Gastroesophageal sphincter (tissue), 4 donors: Measurements from ENCODE around the gene NREP. TPM values are rescaled to one million over a fixed set of nuclear protein-coding genes. Genes with fewer than 3 reads are reported as not detected.

Source experiments
- ATAC-seq: fragments of 150-250 bp; one replicate; pipeline ENCODE4 v1.9.1; 2016; ENCODE audit warnings: mild to moderate bottlenecking, moderate library complexity
- H3K27ac ChIP-seq, 4 donors: fragments of 200-600 bp; sonication (generic) in 3 of 4; 1 replicate in 3 of 4; 2 replicates in 1 of 4; pipeline ENCODE4 v1.5.1; 2016 to 2019
- H3K27me3 ChIP-seq: fragments of 200-600 bp; sonication (generic); one replicate; pipeline ENCODE4 v1.5.1; 2019
- H3K36me3 ChIP-seq, 2 donors: fragments of 200-600 bp; sonication (generic); one replicate each; pipeline ENCODE4 v1.5.1; 2019; ENCODE audit warnings: control low read depth in 1 of 2
- H3K4me1 ChIP-seq, 3 donors: fragments of 200-600 bp; sonication (generic); 1 replicate in 2 of 3; 2 replicates in 1 of 3; pipeline ENCODE4 v1.5.1; 2016 to 2019; ENCODE audit warnings: control low read depth in 2 of 3
- H3K4me3 ChIP-seq, 2 donors: fragments of 200-600 bp; sonication (generic); one replicate each; pipeline ENCODE4 v1.5.1; 2019; ENCODE audit warnings: mild to moderate bottlenecking in 1 of 2, moderate library complexity in 1 of 2
- H3K9me3 ChIP-seq, 3 donors: fragments of 200-600 bp; sonication (generic); one replicate each; pipeline ENCODE4 v1.5.1; 2017 to 2019; ENCODE audit warnings: control low read depth in 2 of 3
- EP300 ChIP-seq: sonication (generic); formaldehyde crosslinking; IDR thresholded peaks from one replicate; pipeline ENCODE4 v1.6.1; 2017; ENCODE audit warnings: antibody characterized with exemption, mild to moderate bottlenecking
- POLR2A ChIP-seq, 2 donors: fragments of 450-650 bp; IDR thresholded peaks; one replicate each; pipeline ENCODE4 v1.6.1; 2017; ENCODE audit warnings: antibody characterized with exemption in 2 of 2, mild to moderate bottlenecking in 2 of 2, moderate library complexity in 1 of 2
- POLR2AphosphoS5 ChIP-seq: sonication (generic); formaldehyde crosslinking; IDR thresholded peaks from one replicate; pipeline ENCODE4 v1.6.1; 2017; ENCODE audit warnings: antibody characterized with exemption
- WGBS, 2 donors: methylation state at CpG; one replicate each; pipeline ENCODE4 v1.1.5; 2018; ENCODE audit warnings: low coverage in 1 of 2; 5-methylcytosine and 5-hydroxymethylcytosine counted together
- total RNA-seq, 4 donors: library from RNA; depleted of rRNA; stranded (reverse); fragments of >200 nt; gene quantifications; one replicate each; pipeline ENCODE4 v1.1.0, GENCODE V29; 2016
- TF ChIP-seq, protein P1 (sequence below), 4 experiments: fragments of 200-600 bp in 2 of 4; fragments of 450-650 bp in 2 of 4; sonication (generic) in 1 of 4; IDR thresholded peaks; one replicate each; pipeline ENCODE4 v1.5.1; 2017 to 2019; ENCODE audit warnings: antibody characterized with exemption in 4 of 4, mild to moderate bottlenecking in 2 of 4, moderate library complexity in 2 of 4

Gene NREP
- total RNA-seq, 4 donors from 2014 or later: 8.3 to 24.7 (median 19.0) TPM

DNA sequence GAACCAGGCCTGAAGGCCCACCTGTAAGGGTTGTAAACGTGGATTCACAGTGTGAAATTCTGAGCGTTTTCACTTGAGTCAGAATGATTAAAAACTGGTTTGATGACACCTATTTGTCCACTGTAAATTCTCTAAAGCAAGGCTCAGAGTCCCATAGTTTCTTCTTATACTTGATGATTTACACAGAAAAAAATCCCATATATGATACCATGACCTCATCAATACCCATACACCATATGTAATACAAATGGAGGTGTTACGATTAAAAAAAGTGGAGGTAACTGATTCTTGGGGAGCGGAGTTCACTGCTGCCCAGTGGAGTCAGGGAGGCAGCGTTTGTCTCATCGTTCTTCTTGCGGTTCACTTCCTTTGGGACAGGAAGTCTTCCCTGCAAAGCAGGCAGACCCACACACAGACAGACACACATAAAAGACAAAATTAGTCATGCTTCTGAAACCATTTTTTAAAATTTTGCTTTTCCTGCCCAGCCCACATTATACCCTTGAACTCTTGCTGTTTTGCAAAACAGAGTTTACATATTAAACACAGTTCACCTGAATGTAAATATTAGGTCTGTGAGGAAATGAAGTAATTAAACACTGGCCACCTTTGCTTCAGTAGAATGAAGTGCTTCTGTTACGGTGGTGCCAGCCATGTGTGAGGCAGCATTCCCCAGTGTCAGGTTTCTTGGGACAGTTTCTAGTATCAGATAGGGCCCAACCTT, 26.2 kb downstream of the NREP start:
- no peak overlapping the region for H3K4me3 ChIP-seq
- WGBS, 2 donors: 89 to 92% methylated on average over 8 of the region's 8 CpGs
- H3K9me3 ChIP-seq: no peaks in the 10 kb centered on the region
- peaks cover 0 to 45% of the 10 kb centered on the region in 2 donors for H3K36me3 ChIP-seq
- H3K27me3 ChIP-seq: no peaks in the 10 kb centered on the region
- TF ChIP-seq EP300 (no peak), POLR2A (IDR thresholded peaks at IDR 0.05) (no peak), POLR2AphosphoS5 (no peak)
- TF ChIP-seq, protein P1, sequence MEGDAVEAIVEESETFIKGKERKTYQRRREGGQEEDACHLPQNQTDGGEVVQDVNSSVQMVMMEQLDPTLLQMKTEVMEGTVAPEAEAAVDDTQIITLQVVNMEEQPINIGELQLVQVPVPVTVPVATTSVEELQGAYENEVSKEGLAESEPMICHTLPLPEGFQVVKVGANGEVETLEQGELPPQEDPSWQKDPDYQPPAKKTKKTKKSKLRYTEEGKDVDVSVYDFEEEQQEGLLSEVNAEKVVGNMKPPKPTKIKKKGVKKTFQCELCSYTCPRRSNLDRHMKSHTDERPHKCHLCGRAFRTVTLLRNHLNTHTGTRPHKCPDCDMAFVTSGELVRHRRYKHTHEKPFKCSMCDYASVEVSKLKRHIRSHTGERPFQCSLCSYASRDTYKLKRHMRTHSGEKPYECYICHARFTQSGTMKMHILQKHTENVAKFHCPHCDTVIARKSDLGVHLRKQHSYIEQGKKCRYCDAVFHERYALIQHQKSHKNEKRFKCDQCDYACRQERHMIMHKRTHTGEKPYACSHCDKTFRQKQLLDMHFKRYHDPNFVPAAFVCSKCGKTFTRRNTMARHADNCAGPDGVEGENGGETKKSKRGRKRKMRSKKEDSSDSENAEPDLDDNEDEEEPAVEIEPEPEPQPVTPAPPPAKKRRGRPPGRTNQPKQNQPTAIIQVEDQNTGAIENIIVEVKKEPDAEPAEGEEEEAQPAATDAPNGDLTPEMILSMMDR (IDR thresholded peaks at IDR 0.05): no peak
- no peak for ATAC-seq
- peaks cover 0 to 30% (median 6%) of the 10 kb centered on the region in 3 donors for H3K4me1 ChIP-seq
- H3K27ac ChIP-seq: no peak overlapping the region

DNA sequence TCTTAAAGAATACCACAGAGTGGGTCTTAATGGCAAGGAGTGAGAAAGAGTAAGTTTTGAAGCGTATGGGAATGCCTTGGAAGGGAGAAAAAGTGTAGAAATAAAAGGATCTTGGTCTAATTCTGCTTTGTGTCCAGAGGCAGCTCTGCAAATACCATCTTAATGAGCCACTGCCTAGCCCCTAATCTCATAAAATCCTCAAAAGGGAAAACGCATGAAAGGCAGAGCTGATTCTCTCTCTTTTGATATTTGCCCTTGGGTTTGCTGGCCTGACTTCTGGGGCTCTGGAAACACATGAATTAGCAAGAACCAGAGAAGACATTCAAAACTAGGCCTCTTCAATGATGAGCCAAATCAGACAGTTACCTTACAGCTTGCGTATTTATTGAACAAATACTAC, 28.1 kb downstream of the NREP start:
- H3K27ac ChIP-seq: no peak overlapping the region
- no peaks in the 10 kb centered on the region for H3K9me3 ChIP-seq
- H3K27me3 ChIP-seq: no peaks in the 10 kb centered on the region
- no peak for TF ChIP-seq EP300
- TF ChIP-seq POLR2A (IDR thresholded peaks at IDR 0.05): no peak
- no peak for TF ChIP-seq POLR2AphosphoS5
- TF ChIP-seq, protein P1 (IDR thresholded peaks at IDR 0.05): no peak
- no peak overlapping the region for H3K4me3 ChIP-seq
- H3K4me1 ChIP-seq: peaks cover 0 to 12% (median 0%) of the 10 kb centered on the region in 3 donors
- 72 to 97% methylated on average over 2 to 3 of the region's 3 CpGs for whole genome bisulfite sequencing, 2 donors
- ATAC-seq: no peak
- H3K36me3 ChIP-seq: peaks cover 0 to 45% of the 10 kb centered on the region in 2 donors

DNA sequence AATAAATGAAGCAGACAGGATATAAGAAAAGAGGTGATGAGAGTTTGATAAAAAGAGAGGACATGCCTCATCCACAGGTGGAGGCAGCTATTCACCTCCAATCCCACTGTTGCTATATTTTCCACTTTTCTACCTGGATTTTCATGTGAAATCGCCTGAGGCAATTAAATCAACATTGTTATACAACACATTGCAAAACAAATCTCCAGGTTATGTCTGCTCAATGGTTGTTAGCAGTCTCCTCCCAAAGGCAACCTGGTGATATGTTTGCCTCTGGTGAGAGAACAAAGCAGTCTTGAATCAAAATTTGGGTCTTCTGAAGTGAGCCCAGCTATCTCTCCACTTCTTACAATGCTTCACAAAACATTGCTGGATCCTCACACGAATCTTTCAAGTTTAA, 30.0 kb downstream of the NREP start:
- H3K4me1 ChIP-seq: no peaks in the 10 kb centered on the region
- H3K27ac ChIP-seq: no peak overlapping the region
- WGBS, 2 donors: 85 to 100% methylated on average over 1 to 2 of the region's 2 CpGs
- H3K36me3 ChIP-seq: peaks cover 0 to 45% of the 10 kb centered on the region in 2 donors
- H3K4me3 ChIP-seq: no peak overlapping the region
- TF ChIP-seq POLR2AphosphoS5: no peak
- no peak for TF ChIP-seq EP300
- TF ChIP-seq, protein P1 (IDR thresholded peaks at IDR 0.05): no peak
- no peak for TF ChIP-seq POLR2A (IDR thresholded peaks at IDR 0.05)
- H3K27me3 ChIP-seq: no peaks in the 10 kb centered on the region
- no peaks in the 10 kb centered on the region for H3K9me3 ChIP-seq
- no peak for ATAC-seq

DNA sequence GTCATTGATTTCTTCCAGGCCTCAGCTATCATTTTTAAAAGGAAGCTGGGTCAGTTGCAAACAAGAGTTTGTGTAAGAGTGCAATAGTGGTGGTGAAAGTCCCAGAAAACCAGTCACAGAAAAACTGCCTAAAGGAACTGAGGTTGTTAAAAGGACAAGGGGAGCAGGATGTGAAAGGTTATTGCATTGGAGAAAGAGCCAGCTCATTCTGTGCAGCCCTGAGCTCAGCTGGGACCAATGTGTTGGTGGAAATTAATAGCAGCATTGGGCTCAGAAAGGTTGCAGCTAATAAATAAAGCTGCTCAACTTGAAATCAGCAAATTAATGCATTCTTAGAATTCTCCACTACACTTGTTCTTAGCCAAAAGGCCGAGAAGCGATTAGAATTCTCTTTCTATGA, 34.9 kb downstream of the NREP start:
- TF ChIP-seq POLR2AphosphoS5: no peak
- TF ChIP-seq EP300: no peak
- TF ChIP-seq, protein P1 (IDR thresholded peaks at IDR 0.05): no peak
- TF ChIP-seq POLR2A (IDR thresholded peaks at IDR 0.05): no peak
- Histone ChIP-seq H3K9me3 (no peaks in the 10 kb centered on the region), H3K4me3 (no peak overlapping the region), H3K4me1 (no peaks in the 10 kb centered on the region), H3K27ac (no peak overlapping the region), H3K27me3 (no peaks in the 10 kb centered on the region), H3K36me3 (peaks cover 0 to 4% of the 10 kb centered on the region in 2 donors)
- 60 to 91% methylated on average over 2 of the region's 2 CpGs for WGBS, 2 donors
- ATAC-seq: no peak

DNA sequence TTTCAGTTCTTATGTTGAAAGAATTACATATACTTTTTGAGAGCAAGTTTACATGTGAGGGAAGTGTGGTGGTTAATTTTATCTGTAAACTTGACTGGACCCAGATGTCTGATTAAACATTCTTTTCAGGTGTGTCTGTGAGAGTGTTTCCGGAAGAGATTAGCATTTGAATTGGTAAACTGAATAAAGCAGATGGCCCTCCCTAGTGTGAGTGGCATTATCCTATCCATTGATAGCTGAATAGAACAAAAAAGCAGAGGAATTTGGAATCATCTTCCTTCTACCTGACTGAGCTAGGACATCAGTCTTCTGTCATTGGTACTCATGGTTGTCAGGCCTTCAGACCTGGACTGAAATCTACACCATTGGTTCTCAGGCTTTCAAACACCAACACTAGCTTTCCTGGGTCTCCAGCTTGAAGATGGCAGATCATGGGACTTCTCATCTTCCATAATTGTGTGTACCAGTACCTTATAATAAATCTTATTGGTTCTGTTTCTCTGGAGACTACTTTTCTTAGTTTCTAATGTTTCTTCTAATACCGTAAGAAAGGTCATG, 36.6 kb downstream of the NREP start:
- H3K4me3 ChIP-seq: no peak overlapping the region
- H3K27ac ChIP-seq: no peak overlapping the region
- no peaks in the 10 kb centered on the region for H3K9me3 ChIP-seq
- WGBS, 2 donors: 85 to 91% methylated on average over 1 of the region's 2 CpGs
- peaks cover 0 to 3% of the 10 kb centered on the region in 2 donors for H3K36me3 ChIP-seq
- no peaks in the 10 kb centered on the region for H3K27me3 ChIP-seq
- no peak for TF ChIP-seq POLR2A (IDR thresholded peaks at IDR 0.05)
- TF ChIP-seq, protein P1 (IDR thresholded peaks at IDR 0.05): no peak
- no peak for TF ChIP-seq POLR2AphosphoS5
- no peak for TF ChIP-seq EP300
- ATAC-seq: no peak
- no peaks in the 10 kb centered on the region for H3K4me1 ChIP-seq
